Body of pancreas (tissue), 4 donors: ENCODE measurements around the gene TRIM46.

Source experiments
- POLR2A ChIP-seq, 3 donors: fragments of 450-650 bp; IDR thresholded peaks; one replicate each; pipeline ENCODE4 v1.6.1; 2016; ENCODE audit warnings: antibody characterized with exemption in 3 of 3, mild to moderate bottlenecking in 2 of 3
- TF ChIP-seq, protein P1 (sequence below), 7 experiments: fragments of 450-650 bp in 4 of 7; fragments of 200-600 bp in 3 of 7; sonication (generic) in 3 of 7; IDR thresholded peaks; one replicate each; pipeline ENCODE4 v1.5.1; 2016 to 2019; ENCODE audit warnings: antibody characterized with exemption in 7 of 7

- TF ChIP-seq, protein P1, sequence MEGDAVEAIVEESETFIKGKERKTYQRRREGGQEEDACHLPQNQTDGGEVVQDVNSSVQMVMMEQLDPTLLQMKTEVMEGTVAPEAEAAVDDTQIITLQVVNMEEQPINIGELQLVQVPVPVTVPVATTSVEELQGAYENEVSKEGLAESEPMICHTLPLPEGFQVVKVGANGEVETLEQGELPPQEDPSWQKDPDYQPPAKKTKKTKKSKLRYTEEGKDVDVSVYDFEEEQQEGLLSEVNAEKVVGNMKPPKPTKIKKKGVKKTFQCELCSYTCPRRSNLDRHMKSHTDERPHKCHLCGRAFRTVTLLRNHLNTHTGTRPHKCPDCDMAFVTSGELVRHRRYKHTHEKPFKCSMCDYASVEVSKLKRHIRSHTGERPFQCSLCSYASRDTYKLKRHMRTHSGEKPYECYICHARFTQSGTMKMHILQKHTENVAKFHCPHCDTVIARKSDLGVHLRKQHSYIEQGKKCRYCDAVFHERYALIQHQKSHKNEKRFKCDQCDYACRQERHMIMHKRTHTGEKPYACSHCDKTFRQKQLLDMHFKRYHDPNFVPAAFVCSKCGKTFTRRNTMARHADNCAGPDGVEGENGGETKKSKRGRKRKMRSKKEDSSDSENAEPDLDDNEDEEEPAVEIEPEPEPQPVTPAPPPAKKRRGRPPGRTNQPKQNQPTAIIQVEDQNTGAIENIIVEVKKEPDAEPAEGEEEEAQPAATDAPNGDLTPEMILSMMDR (IDR thresholded peaks at IDR 0.05): no peak
- no peak for TF ChIP-seq POLR2A (IDR thresholded peaks at IDR 0.05)
These were observed 18.3 kb downstream of the TRIM46 start for GRCh38 chr1:155191904-155192303.
